Glomerular visceral epithelial cell (primary cell): ENCODE data around the gene CCS.
"Not testable (repeated sequence)": the region's sequence is repeated elsewhere in the genome, so short reads cannot be mapped to it uniquely, and the experiment has no call there.

Experiments used
- DNase-seq: peaks from one replicate; pipeline ENCODE4 v3.0.0-alpha.2; 2016; ENCODE audit errors: extremely low spot score

The CCS gene, protein sequence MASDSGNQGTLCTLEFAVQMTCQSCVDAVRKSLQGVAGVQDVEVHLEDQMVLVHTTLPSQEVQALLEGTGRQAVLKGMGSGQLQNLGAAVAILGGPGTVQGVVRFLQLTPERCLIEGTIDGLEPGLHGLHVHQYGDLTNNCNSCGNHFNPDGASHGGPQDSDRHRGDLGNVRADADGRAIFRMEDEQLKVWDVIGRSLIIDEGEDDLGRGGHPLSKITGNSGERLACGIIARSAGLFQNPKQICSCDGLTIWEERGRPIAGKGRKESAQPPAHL

DNA sequence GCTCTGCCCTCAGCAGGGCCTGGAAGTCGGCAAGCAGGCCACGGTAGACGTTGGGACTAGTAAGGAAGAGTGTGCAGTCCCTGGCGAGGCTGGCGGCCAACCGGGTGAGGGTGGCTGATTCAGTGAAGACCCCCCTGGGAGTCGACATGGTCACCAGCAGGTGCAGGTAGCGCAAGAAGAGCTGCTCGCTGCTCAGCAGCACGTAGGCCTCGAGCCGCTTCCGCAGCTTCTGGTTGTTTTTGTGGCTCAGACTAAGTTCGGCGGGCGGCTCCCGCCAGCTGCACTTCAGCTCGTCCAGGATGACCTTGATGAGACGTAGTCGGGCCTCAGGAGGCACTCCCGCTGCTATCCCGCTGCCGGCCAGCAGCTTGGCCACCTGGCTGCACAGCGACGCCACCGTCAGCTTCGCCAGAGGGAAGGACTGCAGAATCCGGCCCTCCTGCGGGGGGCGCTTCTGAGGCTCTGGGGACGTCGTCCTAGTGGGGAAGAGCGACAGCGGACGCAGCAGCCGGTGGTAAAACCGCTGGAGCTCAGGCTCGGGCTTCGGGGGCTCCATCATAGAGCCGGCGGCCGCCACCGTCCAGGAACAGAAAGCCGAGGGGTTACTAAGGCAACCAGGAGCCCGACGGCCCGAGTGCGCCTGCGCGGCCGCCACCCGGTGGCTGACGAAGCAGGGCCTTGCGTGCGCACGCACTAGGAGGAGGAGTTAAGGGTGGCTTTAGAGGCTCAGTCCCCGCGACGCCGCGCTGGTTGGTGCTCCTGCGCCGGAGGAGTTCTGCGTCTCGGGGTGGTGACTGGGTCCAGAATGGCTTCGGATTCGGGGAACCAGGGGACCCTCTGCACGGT, at the start of gene CCS, which contains the start of gene CCDC87:
Gene CCS (plus strand): TSS at position 729 of the 846 bp plus-strand sequence. CDS start 77 bp downstream, at position 806.
Gene CCDC87 (minus strand): TSS at position 607 of the 846 bp plus-strand sequence. CDS start 48 bp downstream, at position 559.
- DNase-seq, result peak; percentile 95

DNA sequence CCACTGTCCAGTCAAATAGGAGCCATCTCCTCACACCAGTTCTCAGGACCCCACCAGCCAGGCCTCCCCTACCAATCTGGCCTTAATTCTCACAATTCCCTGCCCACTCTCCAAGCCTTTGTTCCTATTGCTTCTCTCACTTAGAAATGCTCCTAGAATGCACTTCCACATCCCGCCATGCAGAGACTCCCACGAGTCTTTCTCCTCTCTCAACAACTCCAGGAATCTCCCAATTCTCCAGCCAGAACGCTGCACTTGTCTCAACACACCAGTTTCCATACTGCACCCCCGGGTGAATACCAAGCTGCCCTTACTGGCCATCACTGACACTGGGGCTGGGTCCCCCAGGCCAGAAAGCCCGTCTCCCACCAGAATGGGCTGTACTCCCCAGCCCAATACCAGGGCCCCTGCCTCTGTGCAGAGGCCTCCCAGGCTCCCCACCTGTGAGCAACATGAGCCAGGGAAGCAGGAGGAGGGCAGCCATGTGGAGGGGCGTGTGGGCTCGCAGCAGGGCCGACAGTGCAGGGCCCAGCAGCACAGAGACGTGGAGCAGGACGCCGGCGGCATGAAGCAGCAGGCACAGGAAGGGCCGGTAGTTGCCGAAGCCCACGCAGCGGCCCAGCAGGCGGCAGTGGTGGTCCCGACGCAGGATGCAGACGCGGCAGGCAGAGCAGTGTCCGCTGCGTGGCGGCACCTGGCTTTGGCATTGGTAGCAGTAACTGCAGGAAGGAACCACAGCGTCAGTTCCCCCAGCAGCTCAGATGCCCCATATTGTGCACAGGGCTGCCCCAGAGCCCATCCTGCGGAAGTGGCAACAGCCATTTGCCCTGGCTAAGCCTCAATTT, 49.5 kb upstream of the CCS start:
- no peak for DNase-seq

- not testable (repeated sequence) for DNase-seq
Observed at GRCh38 chr11:66544952-66545351, 48.0 kb upstream of the CCS start.

- peak; percentile 97 for DNase-seq
Observed at GRCh38 chr11:66545701-66546367, 47.2 kb upstream of the CCS start, which contains the start of gene ZDHHC24. ZDHHC24 (minus strand) TSS chr11:66546048; CDS start chr11:66546003, 45 bp downstream.

- DNase-seq, result no peak
Observed at GRCh38 chr11:66546368-66546965, 46.5 kb upstream of the CCS start, which contains the start of gene ACTN3. ACTN3 (plus strand) TSS chr11:66546903; CDS start chr11:66546938, 35 bp downstream.

- DNase-seq, result no peak
Observed at GRCh38 chr11:66546966-66547661, 45.9 kb upstream of the CCS start.

DNA sequence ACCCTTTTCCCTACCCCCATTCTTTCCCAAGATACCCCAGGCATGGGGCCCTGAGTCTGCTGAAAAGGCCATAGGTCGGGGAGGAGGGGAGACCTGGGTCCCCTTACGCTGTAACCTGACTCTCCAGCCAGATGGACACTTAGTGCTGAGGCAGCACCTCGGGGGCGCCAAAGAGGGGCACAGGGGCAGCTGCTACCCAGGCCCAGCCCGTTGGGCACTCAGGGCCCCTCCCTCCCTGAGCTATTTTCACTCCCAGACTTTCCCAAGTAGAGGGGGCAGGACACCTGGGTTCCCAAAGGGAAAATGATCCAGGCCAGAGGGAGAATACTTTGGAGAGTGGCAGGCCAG, 45.3 kb upstream of the CCS start:
- no peak for DNase-seq

DNA sequence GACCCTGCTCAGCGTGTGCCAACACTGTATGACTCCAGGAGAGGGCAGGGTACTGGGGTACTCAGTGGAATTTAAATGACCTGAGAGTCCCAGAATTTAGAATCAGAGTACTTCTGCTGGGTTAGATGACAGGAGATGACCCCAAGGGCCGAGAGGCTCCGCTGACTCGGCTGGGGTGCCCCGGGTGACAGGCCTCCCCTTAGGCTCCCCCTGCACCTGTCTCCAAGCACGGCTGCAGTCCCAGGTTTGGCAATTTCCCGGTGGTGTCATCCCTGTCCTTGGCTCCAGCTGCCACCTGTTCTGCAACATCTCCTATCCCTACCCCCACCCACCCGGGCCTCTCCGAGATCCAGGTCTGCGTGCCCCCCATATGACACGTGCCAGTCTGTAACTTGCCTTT, 44.9 kb upstream of the CCS start:
- no peak for DNase-seq

DNA sequence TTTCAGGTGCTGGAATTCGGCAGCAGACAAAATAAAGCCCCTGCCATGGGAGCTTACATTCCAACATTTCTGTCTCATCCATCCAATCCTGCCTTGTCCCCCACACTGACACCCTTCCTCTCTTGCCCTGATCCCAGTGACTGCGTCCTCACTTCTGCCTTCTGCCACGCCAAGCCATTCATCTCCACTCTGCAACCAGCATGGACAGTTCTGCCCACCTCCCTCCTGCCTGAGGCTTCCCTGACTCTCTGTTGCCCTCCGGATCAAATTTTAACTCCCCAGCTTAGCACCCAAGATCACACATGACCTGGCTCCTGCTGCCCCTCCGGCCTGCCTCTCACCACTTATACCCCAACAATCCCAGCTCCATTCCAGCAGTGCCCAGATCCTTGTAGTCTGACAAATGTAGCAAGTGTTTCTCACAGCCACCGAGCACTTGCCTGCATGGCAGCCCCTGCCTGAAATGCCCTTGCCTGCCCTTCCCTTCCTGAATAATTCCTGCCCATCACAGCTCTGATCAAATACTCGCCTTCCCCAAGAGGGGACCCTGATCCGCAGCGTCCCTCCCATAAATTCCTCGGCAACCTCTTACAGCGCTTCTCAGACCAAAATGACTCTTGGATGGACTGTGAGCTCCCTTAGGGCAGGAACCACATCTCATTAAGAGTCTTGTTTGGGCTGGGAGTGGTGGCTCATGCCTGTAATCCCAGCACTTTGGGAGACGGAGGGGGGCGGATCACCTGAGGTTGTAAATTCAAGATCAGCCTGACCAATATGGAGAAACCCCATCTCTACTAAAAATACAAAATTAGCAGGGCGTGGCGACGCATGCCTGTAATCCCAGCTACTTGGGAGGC, 44.0 kb upstream of the CCS start:
- no peak for DNase-seq

- no peak for DNase-seq
Observed at GRCh38 chr11:66549696-66550095, 43.3 kb upstream of the CCS start.

- DNase-seq, result no peak
Observed at GRCh38 chr11:66550887-66551286, 42.1 kb upstream of the CCS start.

GRCh38 chr11:66554602-66555001, 38.4 kb upstream of the CCS start:
- DNase-seq, result no peak

GRCh38 chr11:66555416-66555815, 37.6 kb upstream of the CCS start:
- no peak for DNase-seq

GRCh38 chr11:66556086-66556485, 36.9 kb upstream of the CCS start:
- DNase-seq, result no peak

DNA sequence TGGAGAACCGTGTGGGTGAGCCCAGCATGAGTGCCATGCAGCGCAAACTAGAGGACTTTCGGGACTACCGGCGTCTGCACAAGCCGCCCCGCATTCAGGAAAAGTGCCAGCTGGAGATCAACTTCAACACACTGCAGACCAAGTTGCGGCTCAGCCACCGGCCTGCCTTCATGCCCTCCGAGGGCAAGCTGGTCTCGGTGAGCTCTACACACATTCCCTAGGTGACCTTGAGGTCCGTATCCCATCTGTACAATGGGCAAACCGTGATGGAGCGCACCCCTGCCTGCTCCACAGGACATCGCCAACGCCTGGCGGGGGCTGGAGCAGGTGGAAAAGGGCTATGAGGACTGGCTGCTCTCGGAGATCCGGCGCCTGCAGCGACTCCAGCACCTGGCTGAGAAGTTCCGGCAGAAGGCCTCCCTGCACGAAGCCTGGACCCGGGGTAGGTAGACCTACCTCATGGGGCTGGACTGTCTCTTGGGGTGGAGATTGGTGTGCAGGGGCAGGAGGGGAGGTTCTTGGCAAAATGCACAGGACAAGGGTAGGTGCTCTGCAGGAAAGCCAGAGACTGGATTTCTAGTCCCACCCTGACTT, 35.2 kb upstream of the CCS start:
- DNase-seq, result no peak

GRCh38 chr11:66559142-66559865, 33.7 kb upstream of the CCS start:
- no peak for DNase-seq

DNA sequence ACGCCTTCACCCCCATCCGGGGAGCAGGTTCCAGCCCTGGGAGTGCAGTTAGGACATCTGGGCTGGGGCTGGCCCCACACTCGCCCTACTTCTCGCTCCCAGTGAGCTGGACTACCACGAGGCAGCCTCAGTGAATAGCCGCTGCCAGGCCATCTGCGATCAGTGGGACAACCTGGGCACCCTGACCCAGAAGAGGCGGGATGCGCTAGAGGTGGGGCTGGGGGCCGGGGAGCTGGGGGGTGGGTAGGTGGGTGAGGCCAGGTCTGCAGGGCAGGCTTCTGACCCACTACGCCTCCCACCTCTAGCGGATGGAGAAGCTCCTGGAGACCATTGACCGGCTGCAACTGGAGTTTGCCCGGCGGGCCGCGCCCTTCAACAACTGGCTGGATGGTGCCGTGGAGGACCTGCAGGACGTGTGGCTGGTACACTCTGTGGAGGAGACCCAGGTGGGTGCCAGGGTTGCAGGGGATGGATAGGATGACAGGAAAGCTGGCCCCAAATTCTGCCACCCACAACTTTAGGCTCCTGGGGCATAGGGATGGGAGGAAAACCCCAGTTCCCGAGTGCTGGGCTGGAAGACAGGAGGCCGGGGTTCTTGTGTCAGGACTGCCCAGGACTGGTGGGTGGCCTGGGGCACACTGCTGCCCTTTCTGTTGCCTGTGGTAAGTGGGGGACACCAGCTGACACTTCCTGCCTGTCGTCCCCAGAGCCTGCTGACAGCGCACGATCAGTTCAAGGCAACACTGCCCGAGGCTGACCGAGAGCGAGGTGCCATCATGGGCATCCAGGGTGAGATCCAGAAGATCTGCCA, 32.9 kb upstream of the CCS start:
- no peak for DNase-seq
